ENCODE data around the gene ASCL5. TPM values are rescaled to one million over a fixed set of nuclear protein-coding genes. Genes with fewer than 3 reads are reported as not detected.

The ASCL5 gene
- total and polyA plus RNA-seq, 2 of the 13 experiments (the other 11 are each of a cell fraction or from before 2014, with no cell fraction given) = not detected

- ChIA-PET POLR2A (no interaction called here), CTCF (ENCODE audit: low intra/inter-chr PET ratio, low total read pairs) (no interaction called here)
- Histone ChIP-seq H3K9me3 (ENCODE audit: low read length) (no peaks in the 10 kb centered on the region), H3K4me2 (ENCODE audit: low read depth, low read length) (no peak overlapping the region), H4K20me1 (ENCODE audit: insufficient read depth, low read length) (no peaks in the 10 kb centered on the region), H3K27ac (ENCODE audit: extremely low read length, insufficient read depth, low read length) (no peak overlapping the region), H3K9ac (ENCODE audit: insufficient read depth, low read depth, low read length) (no peak overlapping the region), H2AFZ (ENCODE audit: low read length) (no peak overlapping the region), H3K27me3 (ENCODE audit: control insufficient read depth in 1 of 2, insufficient read depth in 2 of 2, low read length in 2 of 2) (peaks cover 4 to 27% of the 10 kb centered on the region in 2 experiments), H3K36me3 (replicated peaks in 1 of 2; ENCODE audit: control insufficient read depth in 1 of 2, insufficient read depth in 2 of 2, low read length in 2 of 2) (no peaks in the 10 kb centered on the region), H3K4me1 (ENCODE audit: insufficient read depth, low read length) (no peaks in the 10 kb centered on the region), H3K4me3 (replicated peaks in 1 of 3; ENCODE audit: insufficient read depth in 1 of 3, low read depth in 2 of 3, low read length in 3 of 3) (no peak overlapping the region), H3K79me2 (ENCODE audit: insufficient read depth, low read length) (no peaks in the 10 kb centered on the region)
- no peak for DNase-seq (ENCODE audit: low spot score)
- 24% methylated on average over 6 of the region's 6 CpGs for WGBS (ENCODE audit: low lambda C conversion rate)
- BruUV-seq (replicated peaks) = no TSS peak
- TF ChIP-seq ZNF780A (CRISPR knock-in tag; IDR thresholded peaks at IDR 0.05) = no peak
- TF ChIP-seq AHR (CRISPR knock-in tag; IDR thresholded peaks at IDR 0.05) = no peak
- no peak for TF ChIP-seq ZSCAN22 (CRISPR knock-in tag; IDR thresholded peaks at IDR 0.05)
- no peak for TF ChIP-seq ZNF530 (CRISPR knock-in tag; IDR thresholded peaks at IDR 0.05; ENCODE audit: low read depth)
- peak; percentile 26; the same call in 1 of the 2 replicates for TF ChIP-seq RFX1 (IDR thresholded peaks at IDR 0.05)
- no peak for TF ChIP-seq ZNF33A (CRISPR knock-in tag; IDR thresholded peaks at IDR 0.05; ENCODE audit: borderline replicate concordance)
- TF ChIP-seq SAFB2 (CRISPR knock-in tag; IDR thresholded peaks at IDR 0.05; ENCODE audit: borderline replicate concordance, low read depth) = no peak
- no peak for ATAC-seq
- intact Hi-C loops (cut with micrococcal nuclease; ENCODE audit: unreplicated experiment) (no loop called here), in situ Hi-C loops (cut with HindIII; ENCODE audit: extremely low pct_ligation_motif_present, low pct_unique_long_range_greater_than_20kb) (no loop called here)
- no peak for FAIRE-seq
Observed at GRCh38 chr1:201084295-201084694, 42.7 kb downstream of the ASCL5 start.

GRCh38 chr1:201083741-201084140 lies 43.2 kb downstream of the ASCL5 start:
- Histone ChIP-seq H3K9me3 (ENCODE audit: low read length) (no peaks in the 10 kb centered on the region), H3K4me1 (ENCODE audit: insufficient read depth, low read length) (no peaks in the 10 kb centered on the region), H2AFZ (ENCODE audit: low read length) (no peak overlapping the region), H3K27me3 (ENCODE audit: control insufficient read depth in 1 of 2, insufficient read depth in 2 of 2, low read length in 2 of 2) (peaks cover 4 to 30% of the 10 kb centered on the region in 2 experiments), H3K4me3 (replicated peaks in 1 of 3; ENCODE audit: insufficient read depth in 1 of 3, low read depth in 2 of 3, low read length in 3 of 3) (no peak overlapping the region), H3K4me2 (ENCODE audit: low read depth, low read length) (no peak overlapping the region), H4K20me1 (ENCODE audit: insufficient read depth, low read length) (no peaks in the 10 kb centered on the region), H3K27ac (ENCODE audit: extremely low read length, insufficient read depth, low read length) (no peak overlapping the region), H3K36me3 (replicated peaks in 1 of 2; ENCODE audit: control insufficient read depth in 1 of 2, insufficient read depth in 2 of 2, low read length in 2 of 2) (no peaks in the 10 kb centered on the region), H3K79me2 (ENCODE audit: insufficient read depth, low read length) (no peaks in the 10 kb centered on the region), H3K9ac (ENCODE audit: insufficient read depth, low read depth, low read length) (no peak overlapping the region)
- intact Hi-C loops (cut with micrococcal nuclease; ENCODE audit: unreplicated experiment) (no loop called here), in situ Hi-C loops (cut with HindIII; ENCODE audit: extremely low pct_ligation_motif_present, low pct_unique_long_range_greater_than_20kb) (no loop called here)
- 2% methylated on average over 3 of the region's 3 CpGs for WGBS (ENCODE audit: low lambda C conversion rate)
- no TSS peak for BruUV-seq (replicated peaks)
- no peak for ATAC-seq
- CTCF ChIA-PET (ENCODE audit: low intra/inter-chr PET ratio, low total read pairs) = no interaction called here
- no peak for FAIRE-seq
- DNase-seq (ENCODE audit: low spot score) = no peak
- POLR2A ChIA-PET = no interaction called here
- TF ChIP-seq ZNF264 (CRISPR knock-in tag; IDR thresholded peaks at IDR 0.05) = no peak
- TF ChIP-seq, protein P1, sequence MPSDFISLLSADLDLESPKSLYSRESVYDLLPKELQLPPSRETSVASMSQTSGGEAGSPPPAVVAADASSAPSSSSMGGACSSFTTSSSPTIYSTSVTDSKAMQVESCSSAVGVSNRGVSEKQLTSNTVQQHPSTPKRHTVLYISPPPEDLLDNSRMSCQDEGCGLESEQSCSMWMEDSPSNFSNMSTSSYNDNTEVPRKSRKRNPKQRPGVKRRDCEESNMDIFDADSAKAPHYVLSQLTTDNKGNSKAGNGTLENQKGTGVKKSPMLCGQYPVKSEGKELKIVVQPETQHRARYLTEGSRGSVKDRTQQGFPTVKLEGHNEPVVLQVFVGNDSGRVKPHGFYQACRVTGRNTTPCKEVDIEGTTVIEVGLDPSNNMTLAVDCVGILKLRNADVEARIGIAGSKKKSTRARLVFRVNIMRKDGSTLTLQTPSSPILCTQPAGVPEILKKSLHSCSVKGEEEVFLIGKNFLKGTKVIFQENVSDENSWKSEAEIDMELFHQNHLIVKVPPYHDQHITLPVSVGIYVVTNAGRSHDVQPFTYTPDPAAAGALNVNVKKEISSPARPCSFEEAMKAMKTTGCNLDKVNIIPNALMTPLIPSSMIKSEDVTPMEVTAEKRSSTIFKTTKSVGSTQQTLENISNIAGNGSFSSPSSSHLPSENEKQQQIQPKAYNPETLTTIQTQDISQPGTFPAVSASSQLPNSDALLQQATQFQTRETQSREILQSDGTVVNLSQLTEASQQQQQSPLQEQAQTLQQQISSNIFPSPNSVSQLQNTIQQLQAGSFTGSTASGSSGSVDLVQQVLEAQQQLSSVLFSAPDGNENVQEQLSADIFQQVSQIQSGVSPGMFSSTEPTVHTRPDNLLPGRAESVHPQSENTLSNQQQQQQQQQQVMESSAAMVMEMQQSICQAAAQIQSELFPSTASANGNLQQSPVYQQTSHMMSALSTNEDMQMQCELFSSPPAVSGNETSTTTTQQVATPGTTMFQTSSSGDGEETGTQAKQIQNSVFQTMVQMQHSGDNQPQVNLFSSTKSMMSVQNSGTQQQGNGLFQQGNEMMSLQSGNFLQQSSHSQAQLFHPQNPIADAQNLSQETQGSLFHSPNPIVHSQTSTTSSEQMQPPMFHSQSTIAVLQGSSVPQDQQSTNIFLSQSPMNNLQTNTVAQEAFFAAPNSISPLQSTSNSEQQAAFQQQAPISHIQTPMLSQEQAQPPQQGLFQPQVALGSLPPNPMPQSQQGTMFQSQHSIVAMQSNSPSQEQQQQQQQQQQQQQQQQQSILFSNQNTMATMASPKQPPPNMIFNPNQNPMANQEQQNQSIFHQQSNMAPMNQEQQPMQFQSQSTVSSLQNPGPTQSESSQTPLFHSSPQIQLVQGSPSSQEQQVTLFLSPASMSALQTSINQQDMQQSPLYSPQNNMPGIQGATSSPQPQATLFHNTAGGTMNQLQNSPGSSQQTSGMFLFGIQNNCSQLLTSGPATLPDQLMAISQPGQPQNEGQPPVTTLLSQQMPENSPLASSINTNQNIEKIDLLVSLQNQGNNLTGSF (CRISPR knock-in tag; IDR thresholded peaks at IDR 0.05) = no peak
- TF ChIP-seq SNAI1 (CRISPR knock-in tag; IDR thresholded peaks at IDR 0.05; ENCODE audit: borderline replicate concordance) = no peak
- no peak for TF ChIP-seq CEBPB (IDR thresholded peaks at IDR 0.05; ENCODE audit: borderline replicate concordance, low read depth, low read length)
- no peak for TF ChIP-seq NBN (conservative IDR thresholded peaks at IDR 0.05)
- no peak for TF ChIP-seq ETS1 (CRISPR knock-in tag; IDR thresholded peaks at IDR 0.05)
- TF ChIP-seq MLX (CRISPR knock-in tag; IDR thresholded peaks at IDR 0.05) = no peak
